Right lobe of liver (tissue), 4 donors: ENCODE results near the gene XRCC3.

Experiments
- CTCF ChIP-seq, 4 donors: fragments of 200-600 bp in 3 of 4; fragments of 450-650 bp in 1 of 4; IDR thresholded peaks; one replicate each; pipeline versions ENCODE4 v1.5.1 to v1.8.0; 2016 to 2022; ENCODE audit warnings: antibody characterized with exemption in 4 of 4, mild to moderate bottlenecking in 2 of 4
- POLR2A ChIP-seq: fragments of 450-650 bp; IDR thresholded peaks from one replicate; pipeline ENCODE4 v1.6.1; 2017; ENCODE audit warnings: antibody characterized with exemption, mild to moderate bottlenecking
- donor health status: DM: no; HTN: no; CAD: no.
- donor health status: DM: no; HTN: no; CAD: no.
- donor health status: DM: no; HTN: yes; CAD: no.

GRCh38 chr14:103762036-103762435 lies 46.8 kb upstream of the XRCC3 start:
- TF ChIP-seq POLR2A (no peak), CTCF (IDR thresholded peaks at IDR 0.05) (no peak)
